ENCODE measurements around the gene DENND6A. TPM values are rescaled to one million over a fixed set of nuclear protein-coding genes. Genes with fewer than 3 reads are reported as not detected.
"Not testable (repeated sequence)": the region's sequence is repeated elsewhere in the genome, so short reads cannot be mapped to it uniquely, and the experiment has no call there.

Gene DENND6A, protein sequence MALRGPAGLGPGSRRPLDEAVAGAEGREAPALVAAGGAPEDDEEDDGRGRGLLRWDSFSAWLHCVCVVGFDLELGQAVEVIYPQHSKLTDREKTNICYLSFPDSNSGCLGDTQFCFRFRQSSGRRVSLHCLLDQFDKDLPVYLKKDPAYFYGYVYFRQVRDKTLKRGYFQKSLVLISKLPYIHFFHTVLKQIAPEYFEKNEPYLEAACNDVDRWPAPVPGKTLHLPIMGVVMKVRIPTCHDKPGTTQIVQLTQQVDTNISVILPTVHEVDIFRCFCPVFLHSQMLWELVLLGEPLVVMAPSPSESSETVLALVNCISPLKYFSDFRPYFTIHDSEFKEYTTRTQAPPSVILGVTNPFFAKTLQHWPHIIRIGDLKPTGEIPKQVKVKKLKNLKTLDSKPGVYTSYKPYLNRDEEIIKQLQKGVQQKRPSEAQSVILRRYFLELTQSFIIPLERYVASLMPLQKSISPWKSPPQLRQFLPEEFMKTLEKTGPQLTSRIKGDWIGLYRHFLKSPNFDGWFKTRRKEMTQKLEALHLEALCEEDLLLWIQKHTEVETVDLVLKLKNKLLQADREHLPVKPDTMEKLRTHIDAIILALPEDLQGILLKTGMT
- total RNA-seq, result 55.7 TPM

DNA sequence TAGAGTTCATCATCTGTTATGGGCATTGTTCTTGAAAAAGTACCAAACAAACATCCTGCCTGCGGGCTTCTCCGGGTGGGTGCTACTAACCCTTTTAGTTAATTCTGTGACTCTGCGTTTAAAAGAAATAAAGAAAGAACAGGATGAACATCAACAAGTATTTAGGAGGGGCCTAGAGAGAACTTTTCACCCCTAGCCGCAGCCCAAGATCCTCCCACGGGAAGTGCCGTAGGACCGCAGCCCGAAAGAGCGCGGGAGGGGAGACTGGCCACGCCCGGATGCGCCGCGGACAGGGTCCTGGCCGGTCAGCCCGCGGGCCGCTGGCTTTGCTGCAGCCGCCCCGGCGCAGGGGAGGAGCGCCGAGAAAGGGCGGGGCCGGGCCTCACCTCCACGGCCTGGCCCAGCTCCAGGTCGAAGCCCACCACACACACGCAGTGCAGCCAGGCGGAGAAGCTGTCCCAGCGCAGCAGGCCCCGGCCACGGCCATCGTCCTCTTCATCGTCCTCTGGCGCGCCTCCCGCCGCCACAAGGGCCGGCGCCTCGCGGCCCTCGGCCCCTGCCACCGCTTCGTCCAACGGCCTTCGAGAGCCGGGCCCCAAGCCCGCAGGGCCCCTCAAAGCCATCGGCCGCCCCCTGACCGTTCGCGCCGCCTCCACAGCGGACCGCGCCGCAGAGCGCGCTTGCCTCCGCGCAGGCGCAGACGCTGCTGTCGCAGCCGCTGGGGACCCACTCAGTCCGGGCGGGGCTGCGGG lies at the start of gene DENND6A:
Gene DENND6A (minus strand): TSS at position 682 of the 752 bp plus-strand sequence. CDS start 59 bp downstream, at position 623.
- peak; percentile 92 for DNase-seq

DNA sequence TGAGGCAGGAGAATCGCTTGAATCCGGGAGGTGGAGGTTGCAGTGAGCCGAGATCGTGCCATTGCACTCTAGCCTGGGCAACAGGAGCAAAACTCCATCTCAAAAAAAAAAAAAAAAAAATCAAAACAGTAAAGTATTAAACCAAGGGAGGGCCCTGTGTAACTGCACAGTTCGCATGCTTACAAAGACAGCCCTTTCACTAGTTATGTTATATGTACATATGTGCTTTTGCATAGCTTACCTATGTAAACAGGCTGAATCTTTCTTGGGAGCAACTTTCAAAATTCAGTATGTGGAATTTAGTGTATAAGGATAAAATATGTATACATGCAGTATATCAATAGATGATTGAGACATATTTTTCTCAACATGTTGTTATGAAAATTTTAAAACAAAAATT lies 47.1 kb upstream of the DENND6A start:
- no peak for DNase-seq

- DNase-seq, result no peak
Measured at GRCh38 chr3:57738391-57738790, 45.5 kb upstream of the DENND6A start.

DNA sequence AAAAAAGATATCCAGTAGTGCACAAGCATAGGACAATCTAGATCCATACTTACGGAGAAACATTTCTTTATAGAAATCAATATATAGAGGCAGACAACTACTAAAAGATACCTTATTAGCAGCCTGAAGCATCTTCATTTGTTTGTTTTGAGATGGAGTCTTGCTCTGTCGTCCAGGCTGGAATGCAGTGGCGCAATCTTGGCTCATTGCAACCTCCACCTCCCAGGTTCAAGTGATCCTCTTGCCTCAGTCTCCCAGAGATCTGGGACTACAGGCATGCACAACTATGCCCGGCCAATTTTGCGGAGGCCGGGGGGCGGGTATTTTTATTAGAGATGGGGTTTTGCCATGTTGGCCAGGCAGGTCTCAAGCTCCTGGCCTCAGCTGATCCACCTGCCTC lies 45.0 kb upstream of the DENND6A start:
- no peak for DNase-seq

- DNase-seq, result no peak
Measured at GRCh38 chr3:57735405-57735804, 42.5 kb upstream of the DENND6A start.

- no peak for DNase-seq
Measured at GRCh38 chr3:57733790-57734189, 40.9 kb upstream of the DENND6A start.

GRCh38 chr3:57731311-57731710 lies 38.4 kb upstream of the DENND6A start:
- no peak for DNase-seq

DNA sequence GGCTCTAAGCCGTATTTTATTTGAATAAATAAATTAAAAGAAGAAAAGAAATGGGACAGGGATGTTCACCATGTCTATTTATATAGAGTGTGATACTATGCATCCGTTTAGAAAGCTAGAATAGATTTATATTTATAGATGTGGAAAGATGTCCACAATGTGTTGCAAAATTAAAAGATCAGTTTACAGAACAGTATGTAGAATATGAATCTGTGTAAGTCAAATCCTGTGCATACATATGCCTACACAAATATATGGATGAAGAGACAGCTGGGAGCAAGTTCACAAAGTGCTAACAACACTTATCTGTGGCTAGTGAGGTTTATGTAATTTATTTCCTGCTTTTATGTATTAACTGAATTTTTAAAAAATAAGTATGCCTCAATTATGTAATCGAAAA lies 37.8 kb upstream of the DENND6A start:
- no peak for DNase-seq

DNA sequence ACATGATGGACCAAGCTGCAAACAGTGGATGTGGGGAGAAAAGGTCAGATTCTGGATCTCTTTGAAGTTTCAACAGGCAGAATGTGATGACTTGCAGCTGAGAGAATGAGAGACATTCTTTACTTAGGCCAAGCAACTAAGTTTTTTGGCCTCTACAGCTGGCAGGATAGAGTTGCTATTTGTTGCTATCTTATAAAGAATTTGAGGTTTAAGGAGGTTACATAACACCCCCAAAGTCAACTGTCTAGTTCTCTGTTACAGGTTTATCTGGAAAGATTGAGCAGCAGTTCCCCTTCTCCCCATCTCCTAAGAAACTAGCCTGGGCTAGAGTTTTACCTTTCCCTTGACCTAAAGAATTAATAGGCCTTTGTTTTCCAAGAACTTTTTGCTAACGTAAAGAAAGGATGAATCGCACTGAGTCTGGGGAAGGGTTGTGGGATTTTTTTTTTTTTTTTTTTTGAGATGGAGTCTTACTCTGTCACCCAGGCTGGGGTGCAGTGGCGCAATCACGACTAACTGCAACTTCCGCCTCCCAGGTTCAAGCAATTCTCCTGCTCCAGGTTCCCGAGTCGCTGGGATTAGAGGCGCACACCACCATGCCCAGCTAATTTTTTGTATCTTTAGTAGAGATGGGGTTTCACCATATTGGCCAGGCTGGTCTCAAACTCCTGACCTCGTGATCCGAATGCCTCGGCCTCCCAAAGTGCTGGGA lies 36.6 kb upstream of the DENND6A start:
- DNase-seq, result no peak

DNA sequence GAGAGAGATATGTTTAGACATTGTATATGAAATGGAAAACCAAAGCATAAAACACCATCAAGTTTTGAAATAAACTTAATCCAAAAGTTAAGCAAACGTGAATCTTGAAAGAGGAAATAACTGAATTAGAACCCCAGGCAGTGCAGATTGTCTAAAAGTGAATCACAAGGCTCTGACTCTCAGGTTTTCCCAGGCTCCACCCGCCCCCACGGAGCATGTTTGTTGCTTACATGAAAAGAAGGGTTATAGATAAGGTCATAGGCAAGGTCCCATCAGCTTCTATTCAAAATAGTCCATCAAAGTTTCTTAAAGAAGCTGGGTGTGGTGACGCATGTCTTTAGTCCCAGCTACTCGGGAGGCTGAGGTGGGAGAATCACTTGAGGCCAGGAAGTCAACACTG lies 34.2 kb upstream of the DENND6A start:
- no peak for DNase-seq

DNA sequence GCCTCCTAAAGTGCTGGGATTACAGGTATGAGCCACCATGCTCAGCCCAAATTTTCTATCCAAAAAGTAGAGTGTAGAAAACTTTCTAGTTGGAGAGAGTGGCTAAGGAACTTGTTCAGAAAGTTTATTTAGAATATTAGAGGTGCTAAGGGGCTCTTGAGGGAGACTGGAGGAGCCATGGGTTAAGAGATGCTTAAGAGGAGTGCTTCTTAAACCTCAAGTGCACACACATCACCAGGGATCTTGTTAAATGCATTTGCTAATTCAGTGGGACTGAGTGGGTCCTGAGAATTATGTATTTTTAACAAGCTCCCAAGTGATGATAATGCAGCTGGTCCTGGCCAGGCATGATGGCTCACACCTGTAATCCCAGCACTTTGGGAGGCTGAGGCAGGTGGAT lies 33.5 kb upstream of the DENND6A start:
- DNase-seq, result no peak

DNA sequence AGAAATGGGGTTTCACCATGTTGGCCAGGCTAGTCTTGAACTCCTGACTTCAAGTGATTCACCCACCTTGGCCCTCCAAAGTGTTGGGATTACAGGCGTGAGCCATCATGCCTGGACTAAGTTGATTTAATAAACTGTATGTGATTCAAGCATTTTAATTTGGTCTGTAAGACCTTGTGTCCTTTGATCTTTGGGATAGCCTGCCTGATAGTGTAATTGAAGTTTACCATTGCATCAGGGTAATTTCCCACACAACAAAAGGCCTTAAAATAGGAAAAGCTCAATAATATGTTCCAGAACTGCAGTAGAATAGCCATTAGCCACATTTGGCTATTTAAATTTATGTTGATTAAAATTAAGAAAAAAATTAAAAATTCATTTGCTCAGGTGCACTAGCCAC lies 25.2 kb upstream of the DENND6A start:
- DNase-seq, result no peak

- DNase-seq, result no peak
Measured at GRCh38 chr3:57717205-57717868, 24.5 kb upstream of the DENND6A start.

- no peak for DNase-seq
Measured at GRCh38 chr3:57715686-57716085, 22.8 kb upstream of the DENND6A start.

GRCh38 chr3:57709559-57709958 lies 16.7 kb upstream of the DENND6A start:
- DNase-seq, result no peak

- no peak for DNase-seq
Measured at GRCh38 chr3:57709031-57709430, 16.2 kb upstream of the DENND6A start.

GRCh38 chr3:57706462-57706861 lies 13.6 kb upstream of the DENND6A start:
- no peak for DNase-seq

GRCh38 chr3:57705351-57705750 lies 12.5 kb upstream of the DENND6A start:
- DNase-seq, result not testable (repeated sequence)

DNA sequence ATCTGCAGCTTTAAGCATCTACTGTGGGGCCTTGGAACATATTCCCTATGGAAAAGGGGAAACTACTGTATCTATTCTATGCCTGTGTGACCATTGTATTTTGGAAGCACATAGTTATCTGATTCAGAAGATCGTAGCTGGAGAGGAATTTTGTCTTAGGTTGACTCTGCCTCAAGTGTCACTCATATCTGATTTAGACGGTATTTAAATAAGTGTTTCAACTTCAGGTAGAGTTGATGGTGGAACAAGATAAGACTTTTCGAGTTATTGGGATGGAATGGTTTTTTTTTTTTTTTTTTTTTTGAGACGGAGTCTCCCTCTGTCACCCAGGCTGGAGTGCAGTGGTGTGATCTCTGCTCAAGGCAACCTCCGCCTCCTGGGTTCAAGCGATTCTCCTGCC lies 8.9 kb upstream of the DENND6A start:
- no peak for DNase-seq

- DNase-seq, result no peak
Measured at GRCh38 chr3:57700737-57701136, 7.9 kb upstream of the DENND6A start.

DNA sequence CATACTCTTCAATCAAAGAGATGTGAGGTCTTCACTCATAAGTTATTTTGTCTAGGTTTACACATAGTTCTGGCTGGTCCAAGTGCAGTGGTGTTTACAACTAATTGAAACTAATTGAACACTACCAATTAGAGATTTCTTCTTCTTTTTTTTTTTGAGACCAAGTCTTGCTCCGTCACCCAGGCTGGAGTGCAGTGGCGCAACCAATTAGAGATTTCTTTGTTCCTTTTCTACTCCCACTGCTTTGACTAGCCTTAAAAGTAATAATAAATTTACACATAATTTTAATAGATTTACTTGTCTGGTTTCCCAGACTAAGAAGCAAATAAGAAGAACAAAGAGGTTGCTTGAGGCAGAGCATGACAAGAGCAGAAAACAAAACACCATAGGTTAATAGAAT lies 6.7 kb upstream of the DENND6A start:
- no peak for DNase-seq

GRCh38 chr3:57696801-57697321 lies 4.0 kb upstream of the DENND6A start:
- DNase-seq, result no peak
